GM18870 (cell line): Measurements from ENCODE around the gene MYMX.

ENCODE experiments used
- ATAC-seq: cut with Tn5 transposase; IDR thresholded peaks from one replicate; pipeline ENCODE4 v1.9.1; 2021; ENCODE audit warnings: moderate library complexity; ENCODE audit not compliant: unreplicated experiment

The MYMX gene

DNA sequence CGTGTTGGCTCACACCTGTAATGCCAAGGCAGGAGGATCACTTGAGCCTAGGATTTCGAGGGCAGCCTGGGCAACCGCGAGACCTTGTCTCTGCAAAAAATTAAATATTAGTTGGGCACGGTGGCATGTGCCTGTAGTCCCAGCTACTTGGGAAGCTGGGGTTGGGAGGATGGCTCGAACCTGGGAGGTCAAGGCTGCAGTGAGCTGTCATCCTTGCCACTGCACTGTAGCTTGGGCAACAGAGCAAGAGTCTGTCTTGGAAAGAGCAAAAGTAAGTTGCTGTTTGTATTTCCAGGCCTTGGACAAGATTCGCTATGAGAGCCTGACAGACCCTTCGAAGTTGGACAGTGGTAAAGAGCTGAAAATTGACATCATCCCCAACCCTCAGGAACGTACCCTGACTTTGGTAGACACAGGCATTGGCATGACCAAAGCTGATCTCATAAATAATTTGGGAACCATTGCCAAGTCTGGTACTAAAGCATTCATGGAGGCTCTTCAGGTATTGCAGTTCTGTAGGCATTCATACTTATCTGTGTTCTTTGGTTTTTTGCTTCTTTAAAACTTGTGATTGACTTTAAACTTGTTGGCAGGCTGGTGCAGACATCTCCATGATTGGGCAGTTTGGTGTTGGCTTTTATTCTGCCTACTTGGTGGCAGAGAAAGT, 32.5 kb downstream of the MYMX start:
- no peak for ATAC-seq

DNA sequence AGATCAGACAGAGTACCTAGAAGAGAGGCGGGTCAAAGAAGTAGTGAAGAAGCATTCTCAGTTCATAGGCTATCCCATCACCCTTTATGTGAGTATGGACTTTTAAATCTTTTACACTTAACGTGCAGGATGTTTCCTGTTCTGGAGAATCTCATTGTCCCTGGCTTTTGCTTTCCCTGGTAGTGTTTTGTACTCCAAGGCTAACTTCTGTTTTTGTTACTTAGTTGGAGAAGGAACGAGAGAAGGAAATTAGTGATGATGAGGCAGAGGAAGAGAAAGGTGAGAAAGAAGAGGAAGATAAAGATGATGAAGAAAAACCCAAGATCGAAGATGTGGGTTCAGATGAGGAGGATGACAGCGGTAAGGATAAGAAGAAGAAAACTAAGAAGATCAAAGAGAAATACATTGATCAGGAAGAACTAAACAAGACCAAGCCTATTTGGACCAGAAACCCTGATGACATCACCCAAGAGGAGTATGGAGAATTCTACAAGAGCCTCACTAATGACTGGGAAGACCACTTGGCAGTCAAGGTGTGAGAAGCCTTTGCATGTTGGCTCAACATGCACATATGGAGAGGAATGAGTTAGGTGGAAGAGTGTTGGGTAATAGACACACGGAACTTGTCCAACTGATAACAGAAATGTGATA, 33.5 kb downstream of the MYMX start:
- no peak for ATAC-seq

DNA sequence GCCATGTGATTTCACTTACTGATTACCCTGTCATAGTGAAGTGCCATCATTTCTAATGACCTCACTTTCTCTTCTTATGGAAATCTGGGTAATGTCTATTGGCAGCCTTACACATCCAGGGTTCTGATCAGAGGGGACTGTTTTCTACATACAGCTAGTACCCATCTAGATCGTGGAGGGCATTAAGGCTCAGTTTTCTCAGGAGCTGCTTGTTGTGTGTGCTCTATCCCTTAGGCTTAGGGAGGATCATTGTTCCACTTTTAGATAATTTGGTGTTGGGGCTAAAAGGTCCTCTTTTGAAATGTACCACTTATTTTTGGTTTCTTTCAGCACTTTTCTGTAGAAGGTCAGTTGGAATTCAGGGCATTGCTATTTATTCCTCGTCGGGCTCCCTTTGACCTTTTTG, 34.0 kb downstream of the MYMX start:
- ATAC-seq: no peak

DNA sequence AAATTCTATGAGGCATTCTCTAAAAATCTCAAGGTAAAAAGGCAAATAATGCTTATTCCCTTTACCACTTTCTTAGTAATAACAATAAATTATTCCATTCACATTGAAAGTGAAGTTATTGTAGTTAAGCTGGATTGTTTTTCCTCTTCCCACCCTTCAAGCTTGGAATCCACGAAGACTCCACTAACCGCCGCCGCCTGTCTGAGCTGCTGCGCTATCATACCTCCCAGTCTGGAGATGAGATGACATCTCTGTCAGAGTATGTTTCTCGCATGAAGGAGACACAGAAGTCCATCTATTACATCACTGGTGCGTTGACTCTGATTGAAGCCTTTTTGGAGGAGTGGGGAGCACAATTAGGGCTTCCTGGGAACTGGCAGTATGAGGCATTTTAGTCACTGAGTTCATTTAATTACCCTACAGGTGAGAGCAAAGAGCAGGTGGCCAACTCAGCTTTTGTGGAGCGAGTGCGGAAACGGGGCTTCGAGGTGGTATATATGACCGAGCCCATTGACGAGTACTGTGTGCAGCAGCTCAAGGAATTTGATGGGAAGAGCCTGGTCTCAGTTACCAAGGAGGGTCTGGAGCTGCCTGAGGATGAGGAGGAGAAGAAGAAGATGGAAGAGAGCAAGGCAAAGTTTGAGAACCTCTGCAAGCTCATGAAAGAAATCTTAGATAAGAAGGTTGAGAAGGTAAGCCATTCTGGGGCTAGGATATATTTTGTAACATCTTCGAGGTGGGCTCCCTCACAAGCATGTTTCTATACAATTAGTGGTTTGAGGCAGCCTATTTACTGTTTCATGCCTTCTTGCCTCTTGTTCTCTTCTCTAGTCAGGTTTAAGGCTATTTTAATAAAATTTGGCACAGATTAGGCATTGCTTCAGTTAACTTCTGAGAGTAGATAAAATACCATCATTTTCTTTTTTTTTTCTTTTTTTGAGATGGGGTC, 35.1 kb downstream of the MYMX start:
- ATAC-seq: no peak

DNA sequence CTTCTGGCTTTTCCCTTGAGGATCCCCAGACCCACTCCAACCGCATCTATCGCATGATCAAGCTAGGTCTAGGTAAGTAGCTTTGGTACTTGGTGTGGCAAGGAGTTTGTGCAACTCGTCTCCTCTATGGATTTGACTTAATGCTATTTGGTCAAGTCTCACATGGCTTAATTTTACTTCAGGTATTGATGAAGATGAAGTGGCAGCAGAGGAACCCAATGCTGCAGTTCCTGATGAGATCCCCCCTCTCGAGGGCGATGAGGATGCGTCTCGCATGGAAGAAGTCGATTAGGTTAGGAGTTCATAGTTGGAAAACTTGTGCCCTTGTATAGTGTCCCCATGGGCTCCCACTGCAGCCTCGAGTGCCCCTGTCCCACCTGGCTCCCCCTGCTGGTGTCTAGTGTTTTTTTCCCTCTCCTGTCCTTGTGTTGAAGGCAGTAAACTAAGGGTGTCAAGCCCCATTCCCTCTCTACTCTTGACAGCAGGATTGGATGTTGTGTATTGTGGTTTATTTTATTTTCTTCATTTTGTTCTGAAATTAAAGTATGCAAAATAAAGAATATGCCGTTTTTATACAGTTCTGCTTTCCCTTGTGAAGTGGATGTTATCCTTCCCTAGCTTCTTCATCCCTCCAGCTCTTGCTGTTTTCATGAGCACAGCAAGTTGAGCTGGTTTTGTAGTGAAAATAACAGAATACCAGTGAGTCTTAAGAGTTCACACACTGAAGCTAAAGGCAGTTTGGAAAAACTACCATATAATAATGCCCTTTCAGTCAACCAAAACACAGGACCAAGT, 36.8 kb downstream of the MYMX start:
- no peak for ATAC-seq

DNA sequence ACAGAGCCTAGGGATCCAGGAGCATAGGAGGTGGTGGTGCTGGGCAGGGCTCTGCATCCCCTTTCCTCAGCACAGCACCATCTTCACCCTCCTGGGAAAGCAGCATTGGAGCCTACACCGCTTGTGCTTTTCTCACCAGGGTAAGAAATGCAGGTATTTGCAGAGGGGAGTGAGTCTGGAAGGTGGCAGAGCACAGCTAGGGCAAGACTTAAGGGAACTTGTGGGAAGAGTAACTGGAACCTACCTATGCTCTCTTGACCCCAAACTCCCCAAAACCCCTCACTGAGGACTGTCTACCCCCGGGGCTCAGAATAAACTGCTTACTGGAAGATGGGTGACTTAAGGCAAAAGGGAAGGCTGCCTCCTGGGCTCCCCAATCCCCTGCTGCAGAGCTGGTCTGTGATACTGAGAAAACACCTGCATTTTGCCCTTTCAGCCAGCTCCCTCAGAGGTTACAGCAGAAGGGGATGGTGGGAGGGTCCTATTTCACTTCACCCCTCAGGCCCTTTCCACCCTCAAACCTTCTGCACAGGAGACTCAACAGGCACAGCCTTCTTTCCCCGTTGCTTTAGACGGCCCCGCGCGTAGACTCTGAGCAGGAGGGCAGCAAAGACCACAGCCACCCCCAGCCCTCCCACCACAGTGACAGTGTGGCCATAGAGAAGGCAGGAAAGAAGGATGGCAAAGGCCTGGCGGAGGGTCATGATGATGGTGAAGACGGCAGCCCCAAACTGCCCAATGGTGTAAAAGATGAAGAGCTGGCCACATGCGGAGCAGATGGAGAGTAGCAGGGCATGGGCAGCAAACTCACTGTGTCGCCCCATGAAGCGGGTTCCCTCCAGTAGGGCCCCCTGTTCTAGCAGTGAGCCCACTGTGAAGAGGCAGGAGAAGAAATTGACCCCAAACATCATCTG, 37.7 kb downstream of the MYMX start:
- ATAC-seq: no peak

DNA sequence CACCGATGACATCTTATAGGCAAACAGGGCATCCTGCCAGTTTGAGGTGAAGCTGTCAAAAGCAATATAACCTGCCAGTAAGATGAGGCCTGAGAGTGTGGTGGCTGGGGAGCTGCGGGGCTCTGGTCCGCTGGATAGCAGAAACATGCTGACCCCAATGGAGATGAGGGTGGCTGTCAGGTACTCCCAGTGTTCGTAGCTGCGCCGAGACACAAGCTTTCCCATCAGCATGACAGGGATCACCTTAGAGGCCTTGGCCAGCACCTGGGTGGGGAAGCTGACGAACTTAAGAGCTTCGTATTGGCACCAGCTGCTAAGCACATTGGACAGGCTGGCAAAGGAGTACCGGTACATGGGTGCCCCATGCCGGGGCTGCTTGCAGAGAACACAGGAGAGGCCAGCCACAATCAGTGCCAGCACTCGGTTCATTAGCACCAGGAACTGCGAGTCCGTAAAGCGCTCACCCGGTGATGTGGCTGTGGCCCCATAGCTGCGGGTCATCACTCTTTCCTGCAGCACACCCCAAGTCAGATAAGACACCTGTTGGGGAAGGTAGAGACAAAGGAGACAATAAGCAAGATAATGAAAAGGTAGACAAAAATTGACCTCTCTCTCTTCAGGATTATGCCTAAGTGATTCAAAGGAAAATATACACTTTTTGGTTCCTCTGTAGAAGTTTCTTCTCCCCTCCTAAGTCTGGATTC, 38.5 kb downstream of the MYMX start:
- ATAC-seq: no peak

DNA sequence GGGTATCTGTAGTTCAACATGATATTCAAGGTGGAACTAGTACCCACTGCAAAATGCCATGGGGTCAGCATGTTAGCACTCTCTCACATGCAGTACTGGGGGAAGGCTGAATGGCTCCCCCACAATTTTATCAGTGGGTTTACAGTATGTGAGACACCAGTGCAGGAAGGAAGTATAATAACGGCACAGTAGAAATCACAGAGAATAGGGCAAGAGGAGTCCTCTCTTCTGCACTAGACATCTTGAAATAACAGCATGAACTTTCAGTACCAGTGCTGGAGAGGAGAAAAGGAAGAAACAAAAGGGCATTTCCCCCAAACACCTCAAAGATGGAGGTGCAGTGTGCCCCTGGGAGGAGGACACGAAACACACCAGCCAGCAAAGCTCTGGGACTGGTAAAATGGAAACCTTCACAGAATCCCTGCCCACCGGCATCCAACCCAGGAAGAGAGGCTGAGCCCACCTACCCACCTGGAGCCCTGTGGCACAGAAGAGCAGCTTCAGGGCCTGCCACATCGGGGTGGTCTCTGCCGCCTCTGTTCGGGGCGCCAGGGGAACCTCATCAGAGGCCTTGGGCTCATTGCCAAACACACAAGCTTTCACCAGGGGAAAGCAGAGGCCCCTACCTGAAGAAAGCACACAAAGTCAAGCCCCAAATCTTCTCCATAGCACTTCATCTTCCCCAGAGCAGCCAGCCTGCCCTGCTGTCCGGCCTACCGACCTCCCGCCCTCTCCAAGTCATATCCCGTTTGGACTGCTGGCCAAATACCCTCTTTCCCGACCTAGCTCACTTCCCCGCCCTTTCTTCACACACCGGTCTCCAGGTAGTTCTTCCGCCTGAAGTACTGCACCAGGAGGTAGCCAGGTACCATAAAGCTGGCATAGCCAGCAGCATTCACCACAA, 39.4 kb downstream of the MYMX start:
- no peak for ATAC-seq

DNA sequence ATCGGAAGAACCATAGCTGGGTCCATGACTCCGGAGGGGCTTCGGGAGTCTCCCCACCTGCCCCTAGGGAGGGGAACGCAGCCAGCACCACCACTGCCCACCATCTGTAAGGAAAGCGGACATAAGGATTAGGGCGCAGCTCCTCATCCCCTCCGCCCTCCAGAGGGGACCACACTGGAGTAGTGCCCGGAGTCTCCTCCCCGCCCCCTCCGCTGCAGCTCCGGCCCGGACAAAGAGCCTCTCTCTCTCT, 40.0 kb downstream of the MYMX start:
- ATAC-seq: no peak

DNA sequence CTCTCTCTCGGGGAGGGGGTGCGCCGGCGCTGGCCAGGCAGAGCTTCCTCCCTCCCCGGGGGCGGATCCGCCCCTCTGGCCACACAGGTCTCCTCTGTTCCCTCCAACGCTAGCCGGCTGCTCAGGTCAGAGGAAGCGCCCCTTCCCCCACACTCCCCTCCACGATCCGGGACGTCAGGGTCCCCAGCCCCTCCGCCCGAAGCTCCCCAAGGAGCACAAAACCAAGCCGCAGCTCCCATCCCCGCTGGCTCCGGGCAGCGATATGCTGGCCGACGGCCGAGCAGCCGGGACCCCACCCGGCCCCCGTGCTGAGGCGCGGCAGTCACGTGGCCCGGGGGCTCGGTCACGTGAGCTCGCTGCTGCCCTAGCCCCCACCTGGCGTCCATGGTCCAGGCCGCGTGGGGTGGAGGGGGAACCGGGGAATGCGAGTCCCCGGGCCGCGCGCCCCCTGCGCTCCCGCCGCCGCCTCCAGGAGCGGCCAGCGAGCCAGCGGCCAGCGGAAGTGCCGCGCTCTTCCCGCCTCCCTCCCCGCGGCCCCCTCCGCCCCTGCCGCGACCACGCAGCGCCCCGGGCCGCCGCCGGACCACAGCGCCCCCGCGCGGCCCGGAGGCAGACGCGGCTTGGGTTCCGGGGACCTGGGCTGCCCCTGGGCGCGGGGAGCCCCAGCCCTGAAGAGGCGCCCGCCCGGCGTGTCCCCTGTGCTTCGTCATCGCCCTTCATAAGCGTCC, 40.5 kb downstream of the MYMX start, which contains the start of gene SLC35B2:
TSS of gene SLC35B2 (minus strand) at position 504 of the 728 bp plus-strand sequence. CDS start at position 386, 118 bp downstream.
- no peak for ATAC-seq

DNA sequence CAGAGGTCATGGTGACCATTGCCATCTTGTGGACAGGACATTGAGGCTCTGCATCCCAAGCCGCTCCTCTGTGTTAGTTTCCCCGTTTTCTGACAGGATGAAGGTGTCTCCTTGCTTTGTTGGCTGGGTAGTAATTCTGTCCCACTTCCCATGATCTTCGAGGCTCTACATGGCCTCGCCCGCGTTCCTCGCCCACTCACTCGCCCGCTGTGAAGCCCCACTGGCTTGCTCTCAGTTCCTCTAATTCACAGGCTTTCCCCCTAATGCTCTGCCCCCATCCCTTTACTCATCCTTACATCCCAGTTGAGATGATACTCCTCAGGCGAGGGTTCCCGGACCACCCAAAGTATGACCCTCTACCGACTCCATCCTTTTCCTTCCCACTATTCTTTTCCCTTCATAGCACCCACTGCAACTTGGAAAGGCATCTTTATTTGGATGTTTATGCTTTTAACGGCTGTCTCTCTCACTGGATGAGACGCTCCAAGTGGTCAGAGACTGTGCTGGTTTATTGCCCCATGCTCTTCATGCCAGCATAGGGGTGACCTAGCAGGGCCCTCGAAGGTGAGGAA, 41.1 kb downstream of the MYMX start:
- ATAC-seq: no peak

DNA sequence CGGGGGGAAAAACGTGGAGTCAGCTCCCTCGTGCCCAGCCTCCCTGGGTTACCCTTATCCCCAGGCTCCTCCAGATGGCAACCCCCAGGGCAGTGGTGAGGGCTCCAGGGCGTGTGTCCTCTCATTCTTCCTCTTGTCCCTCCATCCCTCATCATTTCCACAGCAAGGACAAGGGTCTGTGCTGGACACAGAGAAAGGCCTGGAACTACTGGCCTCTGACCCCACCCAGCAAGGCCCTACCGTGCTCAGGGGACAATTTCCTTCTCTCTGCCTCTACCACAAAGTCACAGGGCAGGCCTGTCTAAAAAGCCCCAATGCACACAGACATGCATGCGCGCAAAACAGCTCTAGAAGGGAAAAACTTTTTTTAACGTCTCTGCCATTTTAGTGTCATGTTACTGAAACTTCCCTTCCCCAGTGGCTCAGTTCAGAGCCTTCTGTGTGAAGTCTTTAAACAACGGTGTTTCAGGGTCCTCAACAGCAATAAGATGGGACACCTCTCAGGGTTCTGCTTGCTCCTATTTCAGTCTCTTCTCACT, 41.7 kb downstream of the MYMX start:
- ATAC-seq: no peak

DNA sequence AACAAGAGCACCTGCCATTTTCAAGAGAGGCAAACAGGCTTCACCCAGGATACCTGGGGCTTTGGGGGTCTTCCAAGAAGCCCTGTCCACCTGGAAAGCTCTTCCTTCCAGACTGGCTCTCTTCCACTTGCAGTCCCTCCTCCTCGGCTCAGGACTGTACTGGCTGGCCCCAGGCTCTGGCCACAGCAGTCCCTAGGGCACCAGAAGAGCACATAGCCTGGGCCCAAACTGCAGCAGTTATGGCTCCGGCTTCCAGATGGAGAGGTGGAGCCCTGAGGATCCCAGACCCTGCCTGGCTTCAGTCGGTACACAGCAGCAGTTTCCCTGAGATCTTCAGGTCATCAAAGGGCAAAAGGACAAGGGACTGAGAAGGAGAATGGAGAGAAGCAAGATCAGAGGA, 42.2 kb downstream of the MYMX start:
- no peak for ATAC-seq

DNA sequence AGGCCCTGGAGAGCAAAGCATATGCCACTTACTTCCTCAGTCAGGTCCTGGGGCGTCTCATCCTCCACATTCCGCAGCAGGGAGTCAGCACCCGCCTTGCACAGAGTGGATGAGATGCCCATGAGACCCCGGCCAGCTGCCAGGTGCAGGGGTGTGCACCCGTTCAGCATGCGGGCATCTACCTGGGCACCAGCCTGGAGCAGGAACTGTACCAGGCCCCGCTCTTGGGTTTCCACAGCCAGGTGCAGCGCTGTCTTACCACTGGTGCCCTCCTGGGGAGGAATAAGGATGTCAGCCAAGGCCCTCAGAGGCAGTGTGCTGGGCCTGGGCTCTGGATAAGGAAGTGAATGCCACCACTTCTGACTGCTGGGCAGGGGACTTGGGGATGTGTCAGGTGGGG, 43.3 kb downstream of the MYMX start:
- no peak for ATAC-seq

DNA sequence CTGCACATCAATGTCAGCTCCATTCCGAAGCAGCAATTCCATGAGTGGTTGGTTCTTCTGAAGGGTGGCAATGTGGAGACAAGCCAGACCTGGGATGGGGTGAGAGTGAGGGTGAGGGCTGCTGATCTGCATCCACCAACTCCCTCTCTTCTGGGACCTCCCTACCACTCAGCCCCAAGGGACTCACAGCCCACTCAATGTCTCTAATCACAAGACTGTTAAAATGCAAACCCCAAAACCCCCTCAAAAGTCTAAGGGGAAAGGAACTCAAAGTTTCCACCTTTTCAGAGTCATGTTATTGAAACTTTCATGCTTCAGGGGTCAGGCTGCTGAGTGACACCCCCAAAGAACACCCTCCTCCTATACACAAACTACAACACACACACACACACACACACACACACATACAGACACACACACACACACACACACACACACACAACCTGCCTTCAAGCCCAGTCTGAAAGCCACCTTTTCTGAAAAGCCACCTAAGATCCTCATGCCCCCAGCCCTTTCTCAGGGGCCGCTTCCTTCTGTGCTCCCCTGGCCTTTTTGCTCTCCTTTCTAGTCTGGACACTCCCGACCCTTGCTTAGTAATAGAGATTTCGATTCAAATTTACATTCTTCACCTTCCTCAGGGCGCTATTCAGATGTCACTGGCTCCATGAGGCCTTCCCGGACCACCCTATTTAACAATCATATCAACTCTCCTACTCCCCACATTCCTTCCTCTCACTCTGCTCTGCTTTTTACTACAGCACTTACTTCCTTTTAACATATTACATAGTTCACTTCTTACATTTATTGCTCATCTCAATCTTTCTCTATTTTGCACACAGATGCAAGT, 43.9 kb downstream of the MYMX start:
- no peak for ATAC-seq

DNA sequence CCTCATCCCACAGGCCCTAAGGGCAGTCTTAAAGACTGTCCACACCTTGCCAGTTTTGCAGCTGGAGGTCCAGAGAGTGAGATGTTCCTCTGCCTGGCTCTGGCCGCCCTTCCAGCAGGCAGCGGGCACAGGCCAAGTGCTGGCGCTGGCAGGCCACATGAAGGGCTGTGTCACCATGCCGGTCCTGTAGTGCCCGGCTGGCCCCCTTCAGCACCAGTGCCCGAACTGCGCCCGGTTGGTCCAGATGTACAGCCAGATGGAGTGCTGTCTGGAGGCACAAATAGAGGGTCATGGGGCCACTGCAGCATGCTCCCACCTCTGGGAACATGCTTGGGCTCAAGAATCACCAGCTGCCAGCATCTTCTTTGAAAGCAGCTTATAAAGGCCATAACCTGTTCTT, 44.9 kb downstream of the MYMX start:
- ATAC-seq: no peak
